GM21737 (cell line): ENCODE results near the gene DOCK11.
"Not testable (repeated sequence)": the region's sequence is repeated elsewhere in the genome, so short reads cannot be mapped to it uniquely, and the experiment has no call there.

Experiments
- ATAC-seq: cut with Tn5 transposase; IDR thresholded peaks from one replicate; pipeline ENCODE4 v1.9.1; 2021; ENCODE audit warnings: mild to moderate bottlenecking, moderate library complexity; ENCODE audit not compliant: unreplicated experiment

DOCK11 gene

DNA sequence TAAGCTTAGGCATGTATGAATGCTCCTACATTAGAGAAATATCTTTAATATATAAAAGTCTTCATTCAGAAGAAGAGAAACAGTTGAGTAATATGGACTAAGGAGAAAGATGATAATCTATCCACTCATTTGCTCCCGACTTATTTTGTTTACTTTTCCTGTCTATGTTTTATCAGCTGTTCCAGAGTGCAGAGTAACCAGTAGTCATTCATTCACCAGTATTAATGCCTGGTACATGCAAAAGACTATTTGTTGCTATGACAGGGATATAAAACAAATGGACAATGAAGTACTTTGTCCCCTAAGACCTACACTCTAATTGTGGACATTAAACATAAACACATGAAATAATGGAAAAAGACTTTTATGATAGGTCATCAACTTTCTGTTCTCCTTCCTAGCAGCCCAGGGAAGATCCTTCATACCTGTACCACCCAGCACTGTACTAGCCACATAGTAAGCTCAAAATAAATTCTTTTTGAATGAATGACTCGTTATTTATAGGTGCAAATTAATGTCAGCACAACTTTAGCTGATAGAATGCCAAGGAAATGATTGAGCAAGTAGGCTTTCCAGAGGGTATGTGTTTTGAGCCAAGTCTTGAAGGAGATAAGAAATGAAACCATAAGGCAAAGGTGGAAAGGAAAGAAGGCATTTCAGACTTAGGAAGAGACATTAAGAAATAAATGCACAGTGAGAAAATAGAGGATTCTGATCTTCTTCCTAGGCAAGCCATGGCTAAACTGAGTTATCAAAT lies 186.8 kb downstream of the DOCK11 start:
- no peak for ATAC-seq

DNA sequence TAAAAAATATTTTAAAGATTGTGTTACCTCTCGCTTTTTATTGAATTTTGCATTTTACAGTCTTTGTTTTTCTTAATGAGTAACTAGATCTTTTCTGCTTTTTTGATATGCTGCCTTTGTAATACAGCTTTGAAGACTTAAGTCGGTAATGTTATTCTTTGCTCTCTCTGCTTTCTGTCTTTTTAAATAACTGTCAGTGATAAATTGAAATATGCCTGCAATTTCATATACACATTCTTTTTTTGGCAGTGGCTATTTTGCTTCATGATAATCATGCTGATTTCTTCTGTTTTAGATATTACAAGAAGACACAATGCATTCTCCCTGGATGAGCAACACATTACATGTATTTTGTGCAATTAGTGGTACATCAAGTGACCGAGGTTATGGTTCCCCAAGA lies 189.8 kb downstream of the DOCK11 start:
- ATAC-seq, result no peak

DNA sequence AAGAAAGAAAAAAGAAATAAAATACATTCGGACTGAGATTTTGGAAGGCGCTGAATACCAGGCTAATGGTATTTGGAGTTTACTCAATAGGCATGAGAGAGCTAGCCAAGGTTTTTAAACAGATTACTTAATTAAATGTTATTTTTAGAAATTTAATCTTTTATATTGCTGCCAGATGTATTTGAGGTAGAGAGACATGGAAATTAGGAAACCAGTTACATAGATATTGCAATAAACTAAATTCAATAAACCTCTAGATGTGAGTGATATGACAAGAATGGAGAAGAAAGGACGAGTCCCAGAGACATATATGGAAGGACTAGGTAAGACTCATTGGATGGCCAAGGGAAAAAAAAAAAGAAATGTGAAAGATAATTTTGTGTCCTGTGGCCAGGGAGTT lies 193.3 kb downstream of the DOCK11 start:
- no peak for ATAC-seq

DNA sequence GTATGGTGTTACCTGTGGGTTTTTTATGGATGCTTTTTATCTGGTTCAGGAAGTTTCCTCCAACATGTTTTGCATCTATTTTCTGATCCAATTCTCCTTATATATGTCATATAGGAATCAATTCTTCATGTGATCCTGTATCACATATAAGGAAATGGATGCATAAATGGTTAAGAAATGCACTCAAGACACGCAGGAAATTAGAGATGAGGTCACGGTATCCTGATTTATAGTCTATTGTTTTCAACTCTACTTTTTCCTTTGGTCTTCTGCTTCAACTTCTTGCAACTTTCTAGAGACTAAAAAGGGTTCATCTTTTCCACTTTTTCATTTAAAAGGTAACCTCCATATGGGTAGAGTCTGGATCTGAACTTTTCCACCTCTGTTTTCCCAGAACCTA lies 198.2 kb downstream of the DOCK11 start:
- ATAC-seq, result no peak

DNA sequence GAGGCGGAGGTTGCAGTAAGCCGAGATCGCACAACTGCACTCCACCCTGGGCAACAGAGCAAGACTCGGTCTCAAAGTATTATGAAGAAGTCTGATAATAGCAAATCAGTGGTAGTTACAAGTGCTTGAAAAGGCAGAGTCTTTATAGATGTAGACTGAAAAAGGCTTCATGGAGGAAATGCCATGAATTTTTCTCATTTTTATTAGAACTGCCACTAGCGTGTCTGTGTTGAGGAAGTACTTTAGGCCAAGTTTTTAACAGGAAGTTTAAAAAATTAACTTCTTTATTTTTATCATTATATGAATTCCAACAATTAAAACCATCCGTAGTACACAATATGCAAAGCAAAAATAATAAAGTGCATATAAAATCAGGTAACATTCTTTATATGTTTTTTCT lies 199.0 kb downstream of the DOCK11 start:
- ATAC-seq, result no peak

DNA sequence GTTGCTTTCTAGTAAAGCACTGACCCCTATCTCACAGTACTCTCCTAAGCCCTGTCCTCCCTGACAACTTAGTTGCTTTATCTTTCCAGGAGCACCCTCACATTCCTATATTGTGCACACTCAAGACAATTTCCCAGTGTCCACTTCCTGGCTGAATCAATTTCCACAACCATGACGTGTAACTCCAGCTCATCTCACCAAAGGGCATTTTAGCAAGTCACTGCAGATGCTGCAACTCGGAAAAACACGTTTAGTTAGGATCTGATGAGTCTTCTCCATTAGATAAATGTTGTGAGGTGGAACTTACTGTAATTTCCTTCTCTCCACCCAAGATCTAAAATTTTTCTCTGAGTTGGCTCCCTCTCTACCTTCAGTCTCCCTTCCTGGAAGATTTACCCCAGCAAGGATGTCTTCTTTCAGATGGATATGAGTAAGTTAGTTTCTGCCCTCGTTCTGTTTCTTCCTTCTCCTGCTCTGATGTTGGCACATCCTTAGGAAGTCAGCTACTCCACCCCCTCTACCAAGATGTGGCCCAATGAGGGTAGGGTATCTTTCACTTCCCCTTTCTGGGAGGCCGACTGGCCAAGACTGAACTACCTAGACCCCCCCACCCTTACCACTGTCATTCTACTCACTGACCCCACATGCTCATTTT lies 203.0 kb downstream of the DOCK11 start:
- ATAC-seq, result no peak

DNA sequence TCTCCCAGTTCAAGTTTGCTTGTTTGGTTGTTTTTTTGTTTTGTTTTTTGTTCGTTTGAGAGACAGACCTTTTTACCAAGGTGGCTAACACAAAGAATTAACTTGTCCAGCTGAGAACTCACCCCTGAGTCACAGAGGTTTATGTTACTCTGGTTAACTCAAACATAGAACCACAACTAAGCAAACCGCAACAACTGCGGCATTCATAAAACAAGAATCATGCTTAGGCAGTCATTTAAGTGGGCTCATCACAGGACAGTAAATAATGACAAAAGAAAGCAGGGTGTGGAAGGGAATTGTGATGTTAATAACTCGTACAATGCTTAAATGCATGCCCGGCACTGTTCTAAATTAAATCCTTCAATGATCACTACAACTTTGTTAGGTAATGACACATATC lies 207.1 kb downstream of the DOCK11 start:
- no peak for ATAC-seq

DNA sequence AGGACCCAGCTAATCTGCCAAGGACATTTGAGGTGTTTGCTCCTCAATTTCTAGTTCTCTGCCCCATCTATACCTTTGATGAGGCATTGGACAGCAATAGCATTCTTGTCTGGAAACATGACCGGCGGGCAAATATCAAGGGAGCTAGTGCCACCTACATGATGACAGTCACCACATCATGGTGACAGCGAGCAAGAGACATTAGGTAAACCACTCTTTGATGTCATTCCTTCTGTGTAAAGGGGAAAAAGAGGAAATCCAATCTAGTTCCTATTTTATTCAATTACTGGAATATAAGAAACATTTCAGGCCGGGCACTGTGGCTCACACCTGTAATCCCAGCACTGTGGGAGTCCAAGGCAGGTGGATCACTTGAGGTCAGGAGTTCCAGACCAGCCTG lies 211.1 kb downstream of the DOCK11 start:
- no peak for ATAC-seq

DNA sequence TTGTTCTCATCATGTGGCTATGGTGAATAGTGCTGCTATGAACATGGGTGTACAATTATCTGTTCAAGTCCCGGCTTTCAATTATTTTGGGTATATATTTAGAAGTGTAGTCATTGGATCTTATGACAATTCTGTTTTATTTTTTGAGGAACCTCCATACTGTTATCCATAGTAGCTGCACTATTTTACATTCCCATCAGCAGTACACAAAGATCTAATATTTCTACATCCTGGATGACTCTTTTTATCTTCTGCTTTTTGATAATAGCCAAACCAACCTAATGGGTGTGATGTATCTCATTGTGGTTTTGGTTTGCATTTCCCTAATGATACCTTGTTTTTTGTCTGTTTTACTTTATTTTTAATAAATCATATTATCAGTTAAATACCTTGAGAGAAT lies 218.9 kb downstream of the DOCK11 start:
- no peak for ATAC-seq

DNA sequence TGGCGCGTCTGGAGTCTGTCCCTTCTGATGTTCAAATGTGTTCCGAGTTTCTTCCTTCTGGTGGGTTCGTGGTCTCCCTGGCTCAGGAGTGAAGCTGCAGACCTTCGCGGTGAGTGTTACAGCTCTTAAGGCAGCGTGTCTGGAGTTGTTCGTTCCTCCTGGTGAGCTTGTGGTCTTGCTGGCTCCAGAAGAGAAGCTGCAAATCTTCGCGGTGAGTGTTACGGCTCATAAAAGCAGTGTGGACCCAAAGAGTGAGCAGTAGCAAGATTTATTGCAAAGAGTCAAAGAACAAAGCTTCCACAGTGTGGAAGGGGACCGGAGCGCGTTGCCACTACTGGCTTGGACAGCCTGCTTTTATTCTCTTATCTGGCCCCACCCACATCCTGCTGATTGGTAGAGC lies 220.3 kb downstream of the DOCK11 start:
- ATAC-seq, result not testable (repeated sequence)

DNA sequence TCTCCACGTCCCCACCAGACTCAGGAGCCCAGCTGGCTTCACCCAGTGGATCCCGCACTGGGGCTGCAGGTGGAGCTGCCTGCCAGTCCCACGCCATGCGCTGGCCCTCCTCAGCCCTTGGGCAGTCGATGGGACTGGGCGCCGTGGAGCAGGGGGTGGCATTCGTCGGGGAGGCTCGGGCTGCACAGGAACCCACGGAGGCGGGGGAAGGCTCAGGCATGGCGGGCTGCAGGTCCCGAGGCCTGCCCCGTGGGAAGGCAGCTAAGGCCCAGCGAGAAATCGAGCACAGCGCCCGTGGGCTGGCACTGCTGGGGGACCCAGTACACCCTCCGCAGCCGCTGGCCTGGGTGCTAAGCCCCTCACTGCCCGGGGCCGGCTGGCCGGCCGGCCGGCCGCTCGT lies 221.2 kb downstream of the DOCK11 start:
- not testable (repeated sequence) for ATAC-seq

DNA sequence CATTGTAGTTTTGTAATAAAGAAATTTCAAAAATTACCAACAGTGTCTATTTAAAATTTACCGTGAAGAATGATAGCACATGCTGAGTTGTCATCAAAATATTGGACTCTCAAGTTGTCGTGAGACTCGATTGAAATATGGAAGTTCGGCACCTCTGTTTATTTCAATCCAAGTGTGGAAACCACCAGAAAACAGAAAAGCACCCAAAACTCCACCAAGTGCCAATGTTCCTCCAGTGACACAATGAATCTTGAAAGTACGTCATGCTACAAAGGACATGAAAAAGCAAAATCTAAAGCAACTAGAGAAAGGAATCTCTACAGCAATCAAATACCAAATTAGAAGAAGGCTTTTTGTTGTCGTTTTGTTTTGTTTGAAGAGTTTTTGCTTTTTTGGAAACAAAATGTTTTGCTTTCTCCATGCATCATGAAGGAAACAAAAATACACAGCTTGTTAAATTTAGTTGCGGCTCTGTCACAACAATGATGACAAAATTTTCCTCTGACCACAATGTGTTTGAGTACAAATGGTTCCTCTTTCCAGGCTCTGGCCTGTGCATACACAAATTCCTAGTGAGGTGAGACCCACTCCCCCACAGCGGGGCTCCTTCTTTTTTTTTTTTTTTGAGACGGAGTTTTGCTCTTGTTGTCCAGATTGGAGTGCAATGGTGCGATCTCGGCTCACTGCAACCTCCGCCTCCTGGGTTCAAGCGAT lies 222.2 kb downstream of the DOCK11 start:
- no peak for ATAC-seq

DNA sequence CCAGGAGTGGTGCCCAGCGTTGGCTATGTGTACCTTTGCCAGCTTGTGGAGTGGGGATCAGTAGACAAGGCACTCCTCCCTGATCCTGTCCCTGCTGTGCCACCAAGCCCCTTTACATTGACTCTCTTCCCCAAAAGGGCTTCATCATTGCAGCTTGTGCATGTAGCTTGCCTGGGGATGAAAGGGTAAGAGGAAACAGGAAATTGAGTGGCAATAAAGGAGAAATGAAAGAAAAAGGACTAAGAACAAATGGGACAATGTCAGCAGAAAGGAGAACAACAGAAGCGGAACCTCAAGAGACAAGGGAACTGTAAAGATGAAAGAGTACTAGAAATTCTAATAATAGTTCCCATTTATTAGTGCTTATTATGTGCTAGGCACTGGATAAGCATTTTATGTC lies 223.1 kb downstream of the DOCK11 start:
- no peak for ATAC-seq

DNA sequence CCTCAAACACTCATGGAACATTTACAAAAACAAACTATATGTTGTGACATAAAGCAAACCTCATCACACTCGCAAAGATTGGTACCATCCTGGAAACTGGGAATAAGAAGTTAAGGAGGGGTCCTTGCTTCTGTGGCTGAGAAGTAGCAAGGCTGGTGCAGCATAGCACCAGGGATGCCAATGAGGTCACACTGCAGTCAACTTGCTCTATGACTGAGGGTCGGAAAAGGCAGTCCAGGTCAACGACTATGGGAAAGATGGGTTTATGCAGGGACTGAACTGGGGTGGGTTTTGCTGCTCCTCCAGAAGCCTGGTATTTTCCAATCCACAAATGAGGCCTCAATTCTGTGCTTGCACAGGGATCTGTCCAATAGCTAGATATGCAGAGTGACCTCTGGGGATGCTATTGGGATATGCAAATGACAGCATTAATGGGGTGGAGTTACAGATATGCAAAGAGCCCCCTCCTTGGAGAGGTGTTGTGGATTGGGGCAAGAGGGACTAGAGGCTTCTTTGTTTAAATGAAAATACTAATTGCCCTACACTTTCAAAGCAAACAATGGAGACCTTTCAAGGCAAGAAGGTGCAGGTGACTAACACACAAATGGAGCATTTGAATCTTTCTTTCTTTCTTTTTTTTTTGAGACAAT lies 224.6 kb downstream of the DOCK11 start:
- no peak for ATAC-seq

DNA sequence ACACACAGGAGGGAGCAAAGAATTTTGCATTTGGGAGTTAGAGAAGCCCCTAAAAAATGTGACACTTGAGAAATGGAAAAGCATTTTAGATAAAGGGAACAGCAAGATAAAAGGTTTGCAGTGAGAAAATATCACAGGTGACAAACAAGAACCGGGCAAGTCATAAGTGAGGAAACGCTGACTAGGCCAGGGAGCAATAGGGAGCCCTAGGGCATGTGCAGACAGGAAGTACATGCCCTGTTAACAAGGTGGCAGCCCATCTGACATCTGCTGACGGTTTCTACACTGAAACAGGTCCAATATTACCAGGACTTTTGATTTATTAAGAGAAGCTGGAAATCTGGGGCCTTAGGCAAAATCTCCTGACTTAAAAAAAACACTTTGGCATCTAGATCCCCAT lies 227.8 kb downstream of the DOCK11 start:
- no peak for ATAC-seq

DNA sequence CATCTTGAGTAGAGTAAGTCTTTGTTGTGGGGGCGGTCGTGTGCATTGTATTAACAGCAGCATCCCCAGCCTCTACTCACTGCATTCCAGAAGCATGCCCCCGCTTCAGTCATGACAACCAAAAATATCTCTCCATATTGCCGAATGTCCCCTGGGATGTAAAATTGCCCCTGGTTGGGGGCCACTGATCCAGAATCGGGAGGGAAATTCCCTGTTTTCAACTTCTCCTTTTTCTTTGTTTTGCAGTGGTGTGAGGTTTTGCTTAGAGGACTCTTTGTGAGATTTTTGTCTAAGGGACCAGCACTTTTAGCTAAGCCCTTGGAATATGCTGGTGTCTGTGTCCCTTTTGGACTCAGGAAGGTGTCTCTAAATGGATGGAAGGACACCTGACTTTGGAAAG lies 228.8 kb downstream of the DOCK11 start:
- ATAC-seq, result no peak

DNA sequence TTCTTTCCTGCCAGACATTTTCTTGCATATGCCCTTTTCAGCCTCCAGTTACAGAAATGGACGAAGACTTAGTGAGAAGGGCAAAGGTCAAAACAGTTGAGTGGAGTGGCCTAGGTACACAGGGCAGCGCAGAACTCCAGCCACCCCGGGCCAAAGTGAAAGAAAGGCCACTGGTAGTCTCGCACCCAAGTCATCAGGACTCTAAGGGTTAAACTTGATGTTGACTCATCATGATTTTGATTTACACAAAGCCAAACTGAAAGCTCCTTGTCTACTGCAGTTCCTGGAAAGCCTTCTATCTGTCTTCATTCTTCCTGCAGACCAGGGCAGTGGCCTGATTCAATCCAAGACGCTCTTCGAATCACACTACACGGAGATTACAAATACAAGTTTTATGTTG lies 229.2 kb downstream of the DOCK11 start:
- no peak for ATAC-seq

DNA sequence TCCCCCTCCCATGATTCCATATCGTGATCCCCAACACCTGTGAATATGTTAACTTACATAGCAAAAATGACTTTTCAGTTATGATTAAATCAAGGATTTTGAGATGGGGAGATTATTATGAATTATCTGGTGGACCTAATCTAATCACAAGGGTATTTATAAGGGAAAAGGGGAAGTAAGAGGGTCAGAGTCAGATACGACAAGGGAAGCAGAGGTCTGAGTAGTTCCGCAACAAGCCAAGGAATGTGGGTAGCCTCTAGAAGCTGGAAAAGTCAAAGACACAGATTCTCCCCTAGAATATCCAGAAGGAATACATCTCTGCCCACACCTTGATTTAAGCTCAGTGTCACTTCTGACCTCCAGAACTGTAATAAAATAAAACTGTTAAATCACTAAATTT lies 230.8 kb downstream of the DOCK11 start:
- no peak for ATAC-seq

DNA sequence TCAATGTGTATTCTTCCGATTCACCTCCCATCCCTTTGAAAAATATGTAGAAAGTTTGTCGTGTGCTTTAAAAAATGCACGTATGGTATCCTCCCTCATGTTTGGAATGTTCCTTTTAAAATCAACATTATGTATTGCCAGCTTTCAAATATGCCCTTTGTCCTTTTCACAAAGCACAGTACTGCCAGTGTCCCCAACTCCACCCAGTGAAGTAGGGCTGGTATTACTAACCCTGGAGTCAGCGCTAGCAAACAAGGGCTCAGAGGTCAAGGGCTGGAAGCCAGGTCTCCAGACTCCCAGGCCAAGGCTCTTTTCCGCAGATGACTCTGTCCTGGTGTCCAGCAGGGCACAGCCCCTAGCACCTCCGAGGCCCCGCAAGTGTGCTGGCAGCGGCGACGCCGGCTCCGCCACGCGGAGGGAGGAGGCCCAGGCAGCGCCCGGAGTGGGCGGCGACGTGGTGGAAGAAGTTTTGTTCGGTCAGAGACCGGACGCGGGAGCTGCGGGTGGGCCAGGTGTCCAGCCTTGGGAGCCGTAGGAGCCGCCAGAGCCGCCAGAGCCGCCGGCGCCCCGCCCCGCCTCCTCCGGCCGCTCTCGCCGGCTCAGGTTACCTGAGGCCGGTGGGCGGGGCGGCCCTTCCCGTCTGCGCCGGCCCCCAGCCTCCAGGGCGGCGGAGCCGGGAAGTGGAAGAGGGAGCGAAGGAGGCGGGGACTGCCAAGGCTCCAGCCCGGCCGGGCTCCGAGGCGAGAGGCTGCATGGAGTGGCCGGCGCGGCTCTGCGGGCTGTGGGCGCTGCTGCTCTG lies 231.5 kb downstream of the DOCK11 start, which contains the start of gene IL13RA1:
TSS of gene IL13RA1 (plus strand) at position 720 of the 799 bp plus-strand sequence. CDS start at position 753, 33 bp downstream.
- peak; percentile 63 for ATAC-seq

DNA sequence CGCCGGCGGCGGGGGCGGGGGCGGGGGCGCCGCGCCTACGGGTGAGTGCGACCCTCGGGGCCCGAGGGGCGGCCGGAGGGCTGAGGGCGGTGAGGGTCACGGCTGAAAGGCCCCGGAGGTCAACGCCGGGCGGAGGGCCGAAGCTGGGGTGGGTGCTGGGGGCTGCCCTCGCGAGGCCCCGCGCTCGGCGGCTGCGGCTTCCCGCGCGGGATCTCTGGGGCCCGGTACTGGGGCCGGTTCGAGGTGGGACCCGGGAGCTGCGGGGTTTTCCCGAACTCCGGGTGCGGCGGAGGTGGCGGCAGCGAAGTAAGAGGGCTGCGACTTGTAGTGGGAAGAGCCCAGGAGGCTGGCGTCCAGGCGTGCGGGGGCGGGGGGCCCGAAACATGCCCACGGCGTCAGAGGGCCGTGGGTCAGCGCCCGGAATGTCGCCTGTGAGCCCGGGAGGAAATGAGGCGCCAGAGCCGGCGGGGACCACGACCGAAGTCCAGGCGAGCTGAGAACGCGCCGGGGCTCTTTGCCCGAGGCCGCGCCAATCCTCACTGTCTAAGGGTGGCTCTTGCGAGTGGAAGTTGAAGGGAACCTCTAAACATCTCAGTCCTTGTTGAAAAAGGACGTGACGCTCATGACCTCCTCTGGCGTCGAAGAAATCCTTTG lies 232.2 kb downstream of the DOCK11 start:
- peak; percentile 22 for ATAC-seq
